ENCODE results near the gene CADM2. TPM values are rescaled to one million over a fixed set of nuclear protein-coding genes. Genes with fewer than 3 reads are reported as not detected.

CADM2 gene
- total RNA-seq, 1 experiment from 2014 or later: 10.9 TPM

DNA sequence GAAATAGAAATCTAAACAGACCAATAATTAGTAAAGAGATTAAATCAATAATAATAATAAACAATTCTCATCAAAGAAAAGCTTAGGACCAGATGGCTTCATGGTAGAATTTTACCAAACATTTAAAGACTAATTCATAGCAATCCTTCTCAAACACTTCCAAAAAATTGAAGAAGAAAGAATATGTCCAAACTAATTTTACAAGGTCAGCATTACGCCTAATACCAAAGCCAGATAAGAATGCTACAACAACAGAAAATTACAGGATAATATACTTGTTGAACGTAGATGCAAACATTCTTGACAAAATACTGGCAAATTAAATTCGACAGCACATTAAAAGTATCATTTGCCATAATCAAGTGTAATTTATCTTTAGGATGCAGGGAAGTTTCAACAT lies 36.1 kb upstream of the CADM2 start:
- H3K23me2 ChIP-seq (ENCODE audit: insufficient read length, low read depth, low read length, poor library complexity, severe bottlenecking): no peaks in the 10 kb centered on the region
- Mint-ChIP-seq H3K4me3 (no peak overlapping the region), H3K4me1 (0 out of 4 replicates have a peak, but pooled peaks cover 0 to 2% of the 10 kb centered on the region in 2 experiments), H3K36me3 (ENCODE audit: insufficient read depth in 1 of 3, low read depth in 3 of 3) (peaks cover 6 to 11% (median 11%) of the 10 kb centered on the region in 3 experiments), H3K27me3 (ENCODE audit: low read depth) (no peaks in the 10 kb centered on the region), H3K27ac (no peak overlapping the region), H3K9me3 (peaks cover 13 to 17% of the 10 kb centered on the region in 2 experiments)
- no peak overlapping the region for H3K23ac ChIP-seq (ENCODE audit: insufficient read length, low read depth, low read length)
- no peaks in the 10 kb centered on the region for H4K20me1 ChIP-seq (ENCODE audit: control insufficient read depth, insufficient read depth, insufficient read length)
- no peak overlapping the region for H3K56ac ChIP-seq (ENCODE audit: insufficient read length, low read depth, low read length)
- no peak overlapping the region for H3T11ph ChIP-seq (ENCODE audit: low read length)
- no peak overlapping the region for H3K4ac ChIP-seq (ENCODE audit: low read depth, low read length)
- no peak overlapping the region for H2AFZ ChIP-seq (ENCODE audit: low read length)
- H4K8ac ChIP-seq (replicated peaks; ENCODE audit: insufficient read length, low read depth, low read length): no peak overlapping the region
- no peak overlapping the region for H2BK20ac ChIP-seq (ENCODE audit: low read depth, low read length, poor library complexity, severe bottlenecking)
- H3K27me3 ChIP-seq (ENCODE audit: insufficient read depth, low read length): no peaks in the 10 kb centered on the region
- H3K79me1 ChIP-seq (ENCODE audit: insufficient read depth, low read depth, low read length, poor library complexity, severe bottlenecking): no peaks in the 10 kb centered on the region
- H3K27ac ChIP-seq (ENCODE audit: insufficient read length, low read depth, low read length): no peak overlapping the region
- no peaks in the 10 kb centered on the region for H3K9me3 ChIP-seq (ENCODE audit: control insufficient read depth, low read depth, low read length)
- H4K91ac ChIP-seq (ENCODE audit: insufficient read length, low read depth, low read length): no peak overlapping the region
- H3K4me1 ChIP-seq (ENCODE audit: insufficient read depth, low read length): no peaks in the 10 kb centered on the region
- no peak overlapping the region for H3K14ac ChIP-seq (ENCODE audit: insufficient read depth, low read length)
- H4K5ac ChIP-seq (ENCODE audit: insufficient read length, low read depth, low read length): no peak overlapping the region
- H2BK120ac ChIP-seq (ENCODE audit: low read depth, low read length, poor library complexity, severe bottlenecking): no peak overlapping the region
- no peaks in the 10 kb centered on the region for H3K79me2 ChIP-seq (ENCODE audit: insufficient read depth, low read length)
- H3K9ac ChIP-seq (ENCODE audit: extremely low read depth, insufficient read length, low read length): no peak overlapping the region
- H2BK5ac ChIP-seq (ENCODE audit: insufficient read length, low read length): no peak overlapping the region
- H2BK12ac ChIP-seq (ENCODE audit: insufficient read length, low read depth, low read length): no peak overlapping the region
- WGBS (ENCODE audit: extremely low coverage, insufficient read length, low lambda C conversion rate): no CpG with 5 or more reads among the region's 3 CpGs
- no peak overlapping the region for H3K4me2 ChIP-seq (ENCODE audit: insufficient read depth, insufficient read length, low read length)
- no peak for TF ChIP-seq CTCF (conservative IDR thresholded peaks at IDR 0.05)
- H2BK15ac ChIP-seq (ENCODE audit: low read depth, low read length): no peak overlapping the region
- no peak overlapping the region for H3K18ac ChIP-seq (ENCODE audit: insufficient read length, low read depth, low read length)
- no peak overlapping the region for H2AK5ac ChIP-seq (ENCODE audit: insufficient read length, low read length)
- DNase-seq: no peak

Measured in H9 (cell line).